Endothelial cell of umbilical vein (primary cell): ENCODE data around the gene TEDC1. TPM values are rescaled to one million over a fixed set of nuclear protein-coding genes. Genes with fewer than 3 reads are reported as not detected.

ENCODE experiments used
- BruUV-seq: library from RNA; stranded (reverse); fragments of 400-500 nt; replicated peaks from 2 replicates; lab custom pipeline; 2021; lab: Mats Ljungman, UMichigan
- CTCF ChIA-PET: fragments of 300-600, 350-600 bp; sonication (Branson Sonifier 250); formaldehyde crosslinking; loops from one replicate; lab custom pipeline; 2021; ENCODE audit warnings: antibody characterized with exemption, inconsistent platforms; lab: Charles Lee
- POLR2A ChIA-PET: fragments of 300-600, 350-600 bp; sonication (Branson Sonifier 250); formaldehyde crosslinking; loops from one replicate; lab custom pipeline; 2021; ENCODE audit warnings: antibody characterized with exemption, inconsistent platforms; lab: Charles Lee
- DNase-seq: peaks from one replicate; pipeline ENCODE4 v3.0.0-alpha.2; 2011; ENCODE audit warnings: low read depth, low spot score
- FAIRE-seq: peaks from 2 replicates; lab custom pipeline; 2011; peaks lifted over from hg19 to GRCh38; lab: Jason Lieb, UNC
- H2AFZ ChIP-seq: 2 replicates; pipeline ENCODE4 v1.6.0; 2012; ENCODE audit warnings: low read depth, low read length, control low read depth, inconsistent platforms
- H3K27ac ChIP-seq: 2 replicates; pipeline ENCODE4 v1.5.1; 2011; ENCODE audit warnings: low read depth, mild to moderate bottlenecking, control low read depth, low read length, moderate library complexity; ENCODE audit not compliant: insufficient read depth
- H3K27me3 ChIP-seq, 2 experiments: 2 replicates each; pipeline versions ENCODE4 v1.6.0 to v1.6.1; 2011; ENCODE audit warnings: low read length in 2 of 2, mixed read lengths in 1 of 2; ENCODE audit not compliant: control insufficient read depth in 2 of 2, insufficient read depth in 2 of 2
- H3K36me3 ChIP-seq, 2 experiments: 2 replicates in 1 of 2; 3 replicates in 1 of 2; pipeline ENCODE4 v1.5.1; 2011; ENCODE audit warnings: low read length in 2 of 2, mild to moderate bottlenecking in 1 of 2, moderate library complexity in 1 of 2; ENCODE audit not compliant: control insufficient read depth in 2 of 2, insufficient read depth in 2 of 2; ENCODE audit errors: extremely low read depth in 1 of 2
- H3K4me1 ChIP-seq: 3 replicates; pipeline ENCODE4 v1.5.1; 2011; ENCODE audit warnings: mild to moderate bottlenecking, low read length; ENCODE audit not compliant: control insufficient read depth, insufficient read depth; ENCODE audit errors: extremely low read depth
- H3K4me2 ChIP-seq: 2 replicates; pipeline ENCODE4 v1.6.1; 2011; ENCODE audit warnings: low read length, control low read depth, mixed read lengths; ENCODE audit not compliant: insufficient read depth
- H3K4me3 ChIP-seq, 3 experiments: fragments of 200-600 bp in 1 of 3; sonication (generic), shearing (Covaris generic) in 1 of 3; replicated peaks in 1 of 3; 2 replicates each; pipeline ENCODE4 v1.5.1; 2011 to 2016; ENCODE audit warnings: control low read depth in 3 of 3, low read length in 3 of 3, mild to moderate bottlenecking in 2 of 3, inconsistent platforms in 1 of 3, low read depth in 1 of 3, moderate library complexity in 1 of 3; ENCODE audit not compliant: insufficient read depth in 1 of 3
- H3K79me2 ChIP-seq: 2 replicates; pipeline ENCODE4 v1.6.0; 2012; ENCODE audit warnings: low read length, inconsistent platforms; ENCODE audit not compliant: control insufficient read depth, insufficient read depth
- H3K9ac ChIP-seq: replicated peaks from 2 replicates; pipeline ENCODE3; 2011; ENCODE audit warnings: low read length, control low read depth; ENCODE audit not compliant: insufficient read depth; ENCODE audit errors: extremely low read depth
- H3K9me1 ChIP-seq: replicated peaks from 3 replicates; pipeline ENCODE4 v1.6.0; 2011; ENCODE audit warnings: mild to moderate bottlenecking, low read length; ENCODE audit not compliant: control insufficient read depth, insufficient read depth; ENCODE audit errors: extremely low read depth
- H3K9me3 ChIP-seq: replicated peaks from 2 replicates; pipeline ENCODE4 v1.5.1; 2012; ENCODE audit warnings: low read length, inconsistent platforms; ENCODE audit not compliant: control insufficient read depth, insufficient read depth
- H4K20me1 ChIP-seq: replicated peaks from 2 replicates; pipeline ENCODE3; 2011; ENCODE audit warnings: mild to moderate bottlenecking, low read length; ENCODE audit not compliant: control insufficient read depth, insufficient read depth; ENCODE audit errors: extremely low read depth
- EZH2 ChIP-seq: IDR thresholded peaks from 2 replicates; pipeline ENCODE4 v1.6.1; 2012; ENCODE audit warnings: borderline replicate concordance, low read depth, mild to moderate bottlenecking, moderate library complexity, low read length, inconsistent platforms; ENCODE audit not compliant: severe bottlenecking
- POLR2A ChIP-seq: IDR thresholded peaks from 2 replicates; pipeline ENCODE4 v1.6.1; 2012; ENCODE audit warnings: low read depth, mild to moderate bottlenecking, control low read depth, low read length
- POLR2AphosphoS5 ChIP-seq: IDR thresholded peaks from 2 replicates; pipeline ENCODE4 v1.6.1; 2012; ENCODE audit warnings: low read depth, mild to moderate bottlenecking, control low read depth, low read length, moderate library complexity; ENCODE audit not compliant: insufficient read depth
- dilution Hi-C: fragments of 300-500 bp; cut with MboI; formaldehyde crosslinking; loops from one replicate; pipeline ENCODE4 v1.15.0; 2019; ENCODE audit warnings: low sequenced_read_pairs; ENCODE audit not compliant: extremely low pct_ligation_motif_present
- intact Hi-C: fragments of 100-400 bp; cut with micrococcal nuclease; formaldehyde crosslinking; loops from one replicate; pipeline ENCODE4 v1.10.0; 2022
- polyA plus RNA-seq, 4 experiments: library from polyadenylated mRNA; depleted of rRNA in 3 of 4; stranded (reverse) in 3 of 4; unstranded in 1 of 4; fragments of >200 nt; gene quantifications; 2 replicates each; pipeline versions ENCODE4 v1.2.1 to v1.2.3, GENCODE V29; 2011 to 2012; ENCODE audit warnings: missing spikeins in 1 of 4
- total RNA-seq: library from RNA; stranded (reverse); gene quantifications from 2 replicates; pipeline ENCODE4 v1.2.3, GENCODE V29; 2021
- TF ChIP-seq, protein P1 (sequence below): IDR thresholded peaks from 2 replicates; pipeline ENCODE4 v1.6.1; 2011; ENCODE audit not compliant: insufficient read depth, insufficient read length

The TEDC1 gene
- total and polyA plus RNA-seq, 2 donors (not counting 3 experiments of a cell fraction or from before 2014, with no cell fraction given), result 16.5 to 25.3 TPM

DNA sequence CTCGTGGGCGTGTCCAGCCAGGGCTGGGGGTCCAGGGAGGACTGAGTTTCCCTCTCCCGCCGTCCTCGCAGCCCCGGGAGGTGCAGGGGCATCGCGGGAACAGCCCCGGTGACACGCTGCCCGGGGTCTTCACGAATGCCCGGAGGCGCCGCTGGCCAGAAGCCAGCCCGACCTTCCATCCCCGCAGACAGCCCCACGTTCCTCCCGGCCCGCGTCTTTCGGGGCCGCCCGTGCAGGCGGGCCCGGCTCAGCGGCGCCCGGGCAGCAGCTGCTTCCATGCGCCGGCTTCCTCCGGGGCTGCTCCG lies 827 bp upstream of the TEDC1 start:
- intact Hi-C loops, result loop anchor here (1.0 to 5.0 kb wide), 9 partner anchors 16 to 813 kb away; partner anchors contain the start of genes BRF1, CRIP2 and TEX22
- DNase-seq (no peak), FAIRE-seq (no peak)
- no peaks in the 10 kb centered on the region for H4K20me1 ChIP-seq
- dilution Hi-C loops, result no loop called here
- H3K9ac ChIP-seq, result peak overlapping the region; percentile 84
- CTCF ChIA-PET, result interaction anchor here (0.6 to 5.1 kb wide), 30 partner anchors 9 to 400 kb away, joined by 3 to 239 read pairs (median 6); partner anchors contain the start of genes BRF1, BTBD6, NUDT14 and PACS2
- peaks cover 3% of the 10 kb centered on the region for H3K79me2 ChIP-seq
- no peak for TF ChIP-seq EZH2
- TF ChIP-seq, protein P1, sequence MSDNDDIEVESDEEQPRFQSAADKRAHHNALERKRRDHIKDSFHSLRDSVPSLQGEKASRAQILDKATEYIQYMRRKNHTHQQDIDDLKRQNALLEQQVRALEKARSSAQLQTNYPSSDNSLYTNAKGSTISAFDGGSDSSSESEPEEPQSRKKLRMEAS, result no peak
- no peak for TF ChIP-seq POLR2AphosphoS5
- peak overlapping the region; percentile 84 for H2AFZ ChIP-seq
- H3K27ac ChIP-seq, result peak overlapping the region; percentile 82
- peak overlapping the region; percentile 75 for H3K4me2 ChIP-seq
- no TSS peak for BruUV-seq
- H3K9me3 ChIP-seq, result no peaks in the 10 kb centered on the region
- H3K27me3 ChIP-seq, result peaks cover 0 to 12% of the 10 kb centered on the region in 2 experiments
- peaks cover 2% of the 10 kb centered on the region for H3K4me1 ChIP-seq
- POLR2A ChIA-PET, result interaction anchor here (0.7 to 1.4 kb wide), 4 partner anchors 10 to 119 kb away, joined by 3 to 9 read pairs (median 4); no protein-coding TSS in a partner anchor
- H3K4me3 ChIP-seq, result peak overlapping the region; percentile 46 to 67 (median 51)
- no peaks in the 10 kb centered on the region for H3K9me1 ChIP-seq
- no peaks in the 10 kb centered on the region for H3K36me3 ChIP-seq

DNA sequence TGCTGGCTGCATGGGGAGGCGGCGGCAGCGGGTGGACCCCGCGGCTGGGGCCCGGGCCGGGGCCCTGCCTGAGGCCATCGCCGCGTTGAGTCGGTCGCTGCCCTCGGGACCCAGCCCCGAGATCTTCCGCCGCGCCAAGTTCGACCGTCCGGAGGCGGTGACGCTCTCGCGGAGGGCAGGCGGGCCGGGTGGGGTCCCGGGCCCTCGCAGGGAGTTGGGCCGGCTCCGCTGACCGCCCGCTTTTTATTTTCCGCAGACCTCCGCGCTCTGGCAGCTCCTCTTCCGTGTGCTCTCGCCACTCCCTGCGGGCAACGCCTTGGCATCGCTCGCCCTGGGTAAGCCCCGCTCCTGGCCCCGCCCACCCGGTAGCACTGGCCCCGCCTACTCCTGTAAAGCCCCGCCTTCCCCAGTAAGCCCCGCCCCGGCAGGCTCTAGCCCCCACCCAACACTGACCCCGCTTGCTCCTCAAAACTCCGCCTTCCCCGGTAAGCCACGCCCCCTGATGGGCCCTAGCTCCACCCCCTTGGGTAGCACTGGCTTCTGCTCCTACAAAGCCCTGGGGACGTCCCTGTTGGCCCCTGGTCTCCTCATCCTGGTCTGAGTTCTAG lies 424 bp downstream of the TEDC1 start:
- Histone ChIP-seq H3K9ac (peak overlapping the region; percentile 83), H4K20me1 (no peaks in the 10 kb centered on the region), H3K79me2 (peaks cover 3% of the 10 kb centered on the region), H3K4me2 (peak overlapping the region; percentile 35), H3K9me1 (no peaks in the 10 kb centered on the region), H3K4me1 (peaks cover 2% of the 10 kb centered on the region), H3K36me3 (no peaks in the 10 kb centered on the region), H3K27me3 (peaks cover 0 to 11% of the 10 kb centered on the region in 2 experiments), H3K27ac (peak overlapping the region; percentile 77), H3K9me3 (no peaks in the 10 kb centered on the region), H3K4me3 (peak overlapping the region; percentile 39 to 52 (median 50)), H2AFZ (peak overlapping the region; percentile 69)
- peak; percentile 65 for DNase-seq
- intact Hi-C loops (loop anchor here (1.0 to 5.0 kb wide), 6 partner anchors 37 to 814 kb away; partner anchors contain the start of gene BRF1), dilution Hi-C loops (no loop called here)
- ChIA-PET POLR2A (no interaction called here), CTCF (interaction anchor here (1.0 to 5.1 kb wide), 4 partner anchors 10 to 120 kb away, joined by 4 to 239 read pairs (median 80); no protein-coding TSS in a partner anchor)
- no peak for TF ChIP-seq POLR2AphosphoS5
- TF ChIP-seq, protein P1, result peak; percentile 67
- TF ChIP-seq POLR2A, result peak; percentile 43
- FAIRE-seq, result no peak
- TSS peak; percentile 53 for BruUV-seq
